Measurements from ENCODE around the gene ARHGAP26. TPM values are rescaled to one million over a fixed set of nuclear protein-coding genes. Genes with fewer than 3 reads are reported as not detected.

The ARHGAP26 gene
- total RNA-seq, 1 donor from 2014 or later = 18.7 TPM

DNA sequence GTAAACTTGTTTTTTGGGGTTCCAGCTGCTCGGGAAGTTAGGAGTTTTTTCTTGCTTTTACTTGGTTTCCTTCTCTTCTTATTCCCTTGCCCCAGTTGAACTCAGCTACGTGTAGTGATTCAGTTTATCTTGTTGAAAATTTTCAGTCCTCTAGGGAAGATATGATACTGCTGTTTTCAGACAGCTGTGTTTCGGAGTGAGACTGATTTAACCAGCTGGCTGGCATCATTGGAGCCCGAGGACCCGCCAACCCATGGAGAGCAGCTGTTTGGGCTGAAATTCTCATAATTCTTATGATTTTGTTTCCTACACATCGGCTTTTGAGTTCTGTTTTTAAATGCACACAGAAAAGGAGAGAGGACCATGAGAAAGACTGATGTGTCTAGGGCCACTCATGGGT lies 361.8 kb downstream of the ARHGAP26 start:
- no peaks in the 10 kb centered on the region for H3K9me3 Mint-ChIP-seq
- no peaks in the 10 kb centered on the region for H3K36me3 Mint-ChIP-seq
- no peak overlapping the region for H3K4me3 Mint-ChIP-seq
- H3K27ac Mint-ChIP-seq = no peak overlapping the region
- DNase-seq (ENCODE audit: extremely low spot score, unreplicated experiment) = no peak
- TF ChIP-seq, protein P1, sequence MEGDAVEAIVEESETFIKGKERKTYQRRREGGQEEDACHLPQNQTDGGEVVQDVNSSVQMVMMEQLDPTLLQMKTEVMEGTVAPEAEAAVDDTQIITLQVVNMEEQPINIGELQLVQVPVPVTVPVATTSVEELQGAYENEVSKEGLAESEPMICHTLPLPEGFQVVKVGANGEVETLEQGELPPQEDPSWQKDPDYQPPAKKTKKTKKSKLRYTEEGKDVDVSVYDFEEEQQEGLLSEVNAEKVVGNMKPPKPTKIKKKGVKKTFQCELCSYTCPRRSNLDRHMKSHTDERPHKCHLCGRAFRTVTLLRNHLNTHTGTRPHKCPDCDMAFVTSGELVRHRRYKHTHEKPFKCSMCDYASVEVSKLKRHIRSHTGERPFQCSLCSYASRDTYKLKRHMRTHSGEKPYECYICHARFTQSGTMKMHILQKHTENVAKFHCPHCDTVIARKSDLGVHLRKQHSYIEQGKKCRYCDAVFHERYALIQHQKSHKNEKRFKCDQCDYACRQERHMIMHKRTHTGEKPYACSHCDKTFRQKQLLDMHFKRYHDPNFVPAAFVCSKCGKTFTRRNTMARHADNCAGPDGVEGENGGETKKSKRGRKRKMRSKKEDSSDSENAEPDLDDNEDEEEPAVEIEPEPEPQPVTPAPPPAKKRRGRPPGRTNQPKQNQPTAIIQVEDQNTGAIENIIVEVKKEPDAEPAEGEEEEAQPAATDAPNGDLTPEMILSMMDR (conservative IDR thresholded peaks at IDR 0.05) = no peak
- H3K4me1 Mint-ChIP-seq (ENCODE audit: unreplicated experiment) = peaks cover 45% of the 10 kb centered on the region
- H3K27me3 Mint-ChIP-seq = no peaks in the 10 kb centered on the region

DNA sequence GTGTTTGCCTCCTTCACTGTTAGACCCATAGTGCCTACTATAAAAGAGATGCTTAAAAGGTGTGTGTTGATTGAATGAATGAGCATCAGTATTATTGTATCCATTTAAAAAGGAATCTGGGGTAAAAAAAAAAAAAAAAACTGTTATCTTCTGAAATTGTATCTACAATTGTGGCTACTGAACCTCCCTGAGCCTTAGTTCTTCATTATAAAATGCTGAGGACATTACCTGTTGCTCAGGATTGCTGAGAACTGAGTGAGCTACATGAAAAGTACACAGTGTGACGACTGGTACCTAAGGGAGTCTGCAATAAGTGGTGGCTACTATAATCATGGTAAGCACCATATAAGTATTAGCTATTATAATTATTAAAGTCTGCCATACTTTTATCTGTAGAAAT lies 362.6 kb downstream of the ARHGAP26 start:
- H3K27ac Mint-ChIP-seq = no peak overlapping the region
- DNase-seq (ENCODE audit: extremely low spot score, unreplicated experiment) = no peak
- TF ChIP-seq, protein P1 (conservative IDR thresholded peaks at IDR 0.05) = no peak
- no peaks in the 10 kb centered on the region for H3K9me3 Mint-ChIP-seq
- H3K4me1 Mint-ChIP-seq (ENCODE audit: unreplicated experiment) = peaks cover 45% of the 10 kb centered on the region
- no peaks in the 10 kb centered on the region for H3K36me3 Mint-ChIP-seq
- no peak overlapping the region for H3K4me3 Mint-ChIP-seq
- H3K27me3 Mint-ChIP-seq = no peaks in the 10 kb centered on the region

DNA sequence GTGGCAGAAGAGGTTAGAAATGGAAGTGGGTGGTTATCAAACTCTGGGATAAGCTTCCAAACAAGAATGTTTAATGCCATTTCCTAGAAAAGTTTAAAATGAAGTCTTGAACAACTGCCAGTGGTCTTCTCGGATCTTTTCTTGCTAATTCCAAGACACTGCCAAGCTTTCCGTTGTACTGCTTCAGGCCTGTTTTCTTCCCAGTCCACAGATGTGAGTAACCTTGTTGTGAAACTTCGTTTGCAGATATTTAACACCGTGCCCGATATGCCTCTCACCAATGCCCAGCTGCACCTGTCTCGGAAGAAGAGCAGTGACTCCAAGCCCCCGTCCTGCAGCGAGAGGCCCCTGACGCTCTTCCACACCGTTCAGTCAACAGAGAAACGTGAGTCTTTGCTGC lies 363.5 kb downstream of the ARHGAP26 start:
- H3K4me1 Mint-ChIP-seq (ENCODE audit: unreplicated experiment) = peaks cover 35% of the 10 kb centered on the region
- TF ChIP-seq, protein P1 (conservative IDR thresholded peaks at IDR 0.05) = no peak
- H3K4me3 Mint-ChIP-seq = no peak overlapping the region
- H3K36me3 Mint-ChIP-seq = no peaks in the 10 kb centered on the region
- H3K9me3 Mint-ChIP-seq = no peaks in the 10 kb centered on the region
- no peak for DNase-seq (ENCODE audit: extremely low spot score, unreplicated experiment)
- H3K27me3 Mint-ChIP-seq = no peaks in the 10 kb centered on the region
- H3K27ac Mint-ChIP-seq = no peak overlapping the region

DNA sequence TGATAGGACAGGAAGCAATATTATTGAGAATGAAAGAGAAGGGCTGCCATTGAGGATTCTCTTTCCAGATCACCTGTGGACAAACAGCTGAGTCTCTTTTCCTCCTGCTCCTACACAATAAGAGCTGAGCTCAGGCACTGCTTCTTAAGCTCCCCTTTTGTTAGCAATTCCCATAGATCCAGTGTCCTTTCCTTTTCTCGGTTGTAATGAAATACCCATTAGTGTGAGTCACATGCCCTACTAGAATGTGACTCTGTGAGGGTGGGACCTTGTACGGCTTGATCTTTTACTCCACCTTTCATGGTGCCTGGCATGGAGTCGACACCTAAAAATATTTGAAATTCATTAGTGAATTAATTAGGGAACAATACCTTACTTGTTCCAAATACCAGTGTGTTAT lies 364.1 kb downstream of the ARHGAP26 start:
- peaks cover 33% of the 10 kb centered on the region for H3K4me1 Mint-ChIP-seq (ENCODE audit: unreplicated experiment)
- no peaks in the 10 kb centered on the region for H3K36me3 Mint-ChIP-seq
- no peaks in the 10 kb centered on the region for H3K9me3 Mint-ChIP-seq
- no peak overlapping the region for H3K27ac Mint-ChIP-seq
- H3K4me3 Mint-ChIP-seq = no peak overlapping the region
- TF ChIP-seq, protein P1 (conservative IDR thresholded peaks at IDR 0.05) = no peak
- DNase-seq (ENCODE audit: extremely low spot score, unreplicated experiment) = no peak
- H3K27me3 Mint-ChIP-seq = no peaks in the 10 kb centered on the region

DNA sequence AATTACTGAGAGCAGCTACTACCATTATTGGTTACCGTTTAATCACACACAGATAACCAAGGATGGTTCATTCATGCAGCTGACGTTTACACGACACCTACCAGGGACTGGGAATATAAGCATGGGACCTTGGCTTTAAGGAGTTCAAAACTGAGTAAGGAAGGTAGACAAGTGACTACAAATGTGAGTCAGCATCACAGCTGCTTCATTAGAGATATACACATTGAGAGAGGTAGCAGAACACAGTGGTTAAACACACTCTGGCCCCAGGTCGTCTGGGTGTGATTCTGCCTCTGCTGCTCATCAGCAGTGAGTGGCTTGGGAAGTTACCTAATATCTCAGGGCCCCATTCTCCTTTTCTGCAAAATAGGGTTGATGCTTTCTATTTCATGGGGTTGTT lies 364.7 kb downstream of the ARHGAP26 start:
- Mint-ChIP-seq H3K27me3 (no peaks in the 10 kb centered on the region), H3K4me1 (ENCODE audit: unreplicated experiment) (peaks cover 35% of the 10 kb centered on the region), H3K27ac (no peak overlapping the region), H3K9me3 (no peaks in the 10 kb centered on the region), H3K4me3 (no peak overlapping the region), H3K36me3 (no peaks in the 10 kb centered on the region)
- TF ChIP-seq, protein P1 (conservative IDR thresholded peaks at IDR 0.05) = no peak
- no peak for DNase-seq (ENCODE audit: extremely low spot score, unreplicated experiment)

All from type B pancreatic cell (in vitro differentiated cells).